ENCODE data around the gene FEN1. TPM values are rescaled to one million over a fixed set of nuclear protein-coding genes. Genes with fewer than 3 reads are reported as not detected.

FEN1 gene
- total and polyA plus RNA-seq, 2 of the 13 experiments (the other 11 are each of a cell fraction or from before 2014, with no cell fraction given), result 12.4 to 102 TPM

GRCh38 chr11:61747192-61747966, 45.3 kb upstream of the FEN1 start (continued):
- TF ChIP-seq PHF20 (CRISPR knock-in tag; IDR thresholded peaks at IDR 0.05) (peak; percentile 42), MXI1 (IDR thresholded peaks at IDR 0.05; ENCODE audit: borderline replicate concordance, low read depth, low read length) (no peak), POGK (CRISPR knock-in tag; conservative IDR thresholded peaks at IDR 0.05) (0 out of 2 replicates have a peak, but pooled peaks have one; percentile 27), CBFB (CRISPR knock-in tag; IDR thresholded peaks at IDR 0.05) (peak; percentile 54; the same call in 1 of the 2 replicates), FOSL2 (CRISPR knock-in tag; IDR thresholded peaks at IDR 0.05) (peak; percentile 45; the same call in 1 of the 2 replicates), ZNF775 (CRISPR knock-in tag; IDR thresholded peaks at IDR 0.05; ENCODE audit: borderline replicate concordance) (no peak), RFX5 (IDR thresholded peaks at IDR 0.05; ENCODE audit: low read depth, low read length) (no peak), ZSCAN30 (CRISPR knock-in tag; IDR thresholded peaks at IDR 0.05) (no peak), ZNF317 (CRISPR knock-in tag; IDR thresholded peaks at IDR 0.05) (0 out of 2 replicates have a peak, but pooled peaks have one; percentile 6), SOX6 (IDR thresholded peaks at IDR 0.05) (no peak), SOX6 (CRISPR knock-in tag; IDR thresholded peaks at IDR 0.05) (peak; percentile 50), NR2F6 (IDR thresholded peaks at IDR 0.05) (no peak), NR2F6 (CRISPR knock-in tag; IDR thresholded peaks at IDR 0.05) (peak; percentile 81), TFAP4 (IDR thresholded peaks at IDR 0.05; ENCODE audit: borderline replicate concordance, low read depth) (peak; percentile 80; the same call in 1 of the 2 replicates), ZNF720 (CRISPR knock-in tag; IDR thresholded peaks at IDR 0.05) (no peak), FOXK1 (CRISPR knock-in tag; IDR thresholded peaks at IDR 0.05; ENCODE audit: borderline replicate concordance, low read depth) (0 out of 2 replicates have a peak, but pooled peaks have one; percentile 14), CEBPG (CRISPR knock-in tag; IDR thresholded peaks at IDR 0.05) (0 out of 2 replicates have a peak, but pooled peaks have one; percentile 27), SAFB2 (CRISPR knock-in tag; IDR thresholded peaks at IDR 0.05; ENCODE audit: borderline replicate concordance, low read depth) (no peak; the same call in 1 of the 2 replicates), MTERF4 (CRISPR knock-in tag; IDR thresholded peaks at IDR 0.05) (no peak), TRAFD1 (CRISPR knock-in tag; IDR thresholded peaks at IDR 0.05; ENCODE audit: borderline replicate concordance) (0 out of 2 replicates have a peak, but pooled peaks have one; percentile 80), GABPB1 (CRISPR knock-in tag; IDR thresholded peaks at IDR 0.05) (peak; percentile 73; the same call in 1 of the 2 replicates), ZNF772 (CRISPR knock-in tag; IDR thresholded peaks at IDR 0.05) (peak; percentile 42; the same call in 1 of the 2 replicates), HOXA3 (CRISPR knock-in tag; IDR thresholded peaks at IDR 0.05) (peak; percentile 28; the same call in 1 of the 2 replicates), ZSCAN31 (CRISPR knock-in tag; IDR thresholded peaks at IDR 0.05; ENCODE audit: low read depth) (no peak), ZNF225 (CRISPR knock-in tag; IDR thresholded peaks at IDR 0.05) (no peak), PLRG1 (conservative IDR thresholded peaks at IDR 0.05) (no peak), CBX5 (CRISPR knock-in tag; IDR thresholded peaks at IDR 0.05; ENCODE audit: borderline replicate concordance) (no peak)
